ENCODE measurements around the gene HTRA2. TPM values are rescaled to one million over a fixed set of nuclear protein-coding genes. Genes with fewer than 3 reads are reported as not detected.

Gene HTRA2
- total and polyA plus RNA-seq, 9 of the 15 experiments (the other 6 are each of a cell fraction or from before 2014, with no cell fraction given) = 54.2 to 71.2 (median 65.8) TPM

GRCh38 chr2:74552914-74553811, 23.4 kb downstream of the HTRA2 start:
- BruUV-seq (replicated peaks) = TSS peak; percentile 69
- WGBS (ENCODE audit: insufficient coverage, low coverage, missing lambda C conversion rate) = 46% methylated on average over 17 of the region's 27 CpGs
- peak overlapping the region; percentile 83 to 99; a peak in 3 of 4 replicates for H3K9ac ChIP-seq (ENCODE audit: insufficient read depth in 1 of 2, low read depth in 2 of 2, low read length in 2 of 2)
- in situ Hi-C loops (cut with MboI) = no loop called here
- peak overlapping the region; percentile 92; the same call in 1 of the 3 replicates for H3K27ac ChIP-seq (ENCODE audit: extremely low read depth, low read depth, low read length)
- peaks cover 16% of the 10 kb centered on the region; the same call in 2 of the 3 replicates for H3K79me2 ChIP-seq (ENCODE audit: control insufficient read depth, insufficient read depth, low read length)
- H2AFZ ChIP-seq (ENCODE audit: low read depth, low read length) = peak overlapping the region; percentile 90
- H3K27me3 ChIP-seq (ENCODE audit: control insufficient read depth in 2 of 2, insufficient read depth in 2 of 2, low read length in 2 of 2) = no peaks in the 10 kb centered on the region
- H3K36me3 ChIP-seq (ENCODE audit: control insufficient read depth, insufficient read depth, low read length) = peaks cover 17% of the 10 kb centered on the region; the same call in 1 of the 3 replicates
- FAIRE-seq = peak; percentile 11
- intact Hi-C loops (cut with micrococcal nuclease) = no loop called here
- no peaks in the 10 kb centered on the region for H3K9me1 ChIP-seq (ENCODE audit: control insufficient read depth, insufficient read depth, low read length)
- DNase-seq (ENCODE audit: extremely low read depth in 1 of 4, low spot score in 3 of 4) = peak in 1 of 4 experiments; percentile 27
- ATAC-seq = no peak
- H3K9me3 ChIP-seq (replicated peaks; ENCODE audit: control insufficient read depth, insufficient read depth, low read depth, low read length) = no peaks in the 10 kb centered on the region
- H3K4me1 ChIP-seq (replicated peaks in 1 of 2; ENCODE audit: control insufficient read depth in 2 of 2, insufficient read depth in 2 of 2, low read length in 2 of 2) = peaks cover 22 to 64% of the 10 kb centered on the region in 2 experiments
- no peak overlapping the region; the same call in 1 of the 2 replicates for H3K4me3 ChIP-seq
- H3K4me2 ChIP-seq (ENCODE audit: insufficient read depth, low read length) = peak overlapping the region; percentile 95
- H4K20me1 ChIP-seq (replicated peaks; ENCODE audit: control insufficient read depth, insufficient read depth, low read length) = no peaks in the 10 kb centered on the region
- CTCF ChIA-PET (ENCODE audit: low intra/inter-chr PET ratio) = interaction anchor here (0.5 kb wide), 1 partner anchor 301 kb away, joined by 3 read pairs; no protein-coding TSS in a partner anchor
- POLR2A ChIA-PET = interaction anchor here (0.6 to 1.1 kb wide), 2 partner anchors 22 to 44 kb away, joined by 4 to 5 read pairs; no protein-coding TSS in a partner anchor
- TF ChIP-seq TEAD1 (CRISPR knock-in tag; IDR thresholded peaks at IDR 0.05) (no peak), ZNF79 (CRISPR knock-in tag; IDR thresholded peaks at IDR 0.05; ENCODE audit: low read depth) (no peak), EGR1 (conservative IDR thresholded peaks at IDR 0.05) (0 out of 2 replicates have a peak, but pooled peaks have one; percentile 24), ZBTB33 (CRISPR knock-in tag; IDR thresholded peaks at IDR 0.05) (peak; percentile 81), SMARCA4 (IDR thresholded peaks at IDR 0.05) (0 out of 2 replicates have a peak, but pooled peaks have one; percentile 20), ZFP1 (CRISPR knock-in tag; IDR thresholded peaks at IDR 0.05) (no peak), ZBTB26 (CRISPR knock-in tag; IDR thresholded peaks at IDR 0.05) (no peak), KLF16 (IDR thresholded peaks at IDR 0.05) (no peak), MLLT1 (IDR thresholded peaks at IDR 0.05) (peak in 1 of 2 experiments; percentile 44; a peak in 1 of 4 replicates), SMAD4 (CRISPR knock-in tag; conservative IDR thresholded peaks at IDR 0.05) (no peak), TFAP4 (CRISPR knock-in tag; IDR thresholded peaks at IDR 0.05; ENCODE audit: borderline replicate concordance) (peak; percentile 36; the same call in 1 of the 2 replicates), SREBF1 (IDR thresholded peaks at IDR 0.05; ENCODE audit: borderline replicate concordance, low read depth, low read length) (no peak)

Data from K562 (cell line).